ENCODE measurements around the gene ITGB6. TPM values are rescaled to one million over a fixed set of nuclear protein-coding genes. Genes with fewer than 3 reads are reported as not detected.

Gene ITGB6
- total RNA-seq, 1 donor from 2014 or later = 17.2 TPM

DNA sequence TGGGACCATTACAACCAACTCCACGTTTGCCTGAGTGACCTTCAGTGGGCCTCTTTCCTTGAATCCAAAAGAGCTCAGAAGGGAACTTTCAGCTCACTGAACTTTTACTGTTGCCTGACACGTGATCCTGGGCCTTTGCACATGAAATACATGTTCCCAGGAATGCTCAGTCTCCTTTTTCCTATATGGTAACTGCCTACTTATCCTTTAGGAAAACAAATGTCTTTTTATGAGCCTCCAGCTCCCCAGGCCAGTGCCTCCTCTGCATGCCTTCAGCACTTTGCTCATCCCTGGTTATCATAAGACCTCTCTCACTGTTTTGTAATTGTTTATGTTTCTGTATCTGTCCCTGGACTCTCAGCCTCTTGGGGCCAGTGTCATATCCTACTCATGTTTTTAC is 142.7 kb downstream of the ITGB6 start:
- intact Hi-C loops (cut with DNase I) = no loop called here
- Histone ChIP-seq H3K27me3 (no peaks in the 10 kb centered on the region), H3K27ac (no peak overlapping the region), H3K9me3 (no peaks in the 10 kb centered on the region), H3K36me3 (no peaks in the 10 kb centered on the region), H3K4me1 (peaks cover 60% of the 10 kb centered on the region), H3K4me3 (no peak overlapping the region)
- DNase-seq (ENCODE audit: extremely low spot score in 2 of 2) = no peak
- no peak for TF ChIP-seq POLR2A (IDR thresholded peaks at IDR 0.05)
- no peak for TF ChIP-seq POLR2AphosphoS5 (IDR thresholded peaks at IDR 0.05; ENCODE audit: insufficient read depth in 1 of 2, low read depth in 1 of 2)
- TF ChIP-seq, protein P1, sequence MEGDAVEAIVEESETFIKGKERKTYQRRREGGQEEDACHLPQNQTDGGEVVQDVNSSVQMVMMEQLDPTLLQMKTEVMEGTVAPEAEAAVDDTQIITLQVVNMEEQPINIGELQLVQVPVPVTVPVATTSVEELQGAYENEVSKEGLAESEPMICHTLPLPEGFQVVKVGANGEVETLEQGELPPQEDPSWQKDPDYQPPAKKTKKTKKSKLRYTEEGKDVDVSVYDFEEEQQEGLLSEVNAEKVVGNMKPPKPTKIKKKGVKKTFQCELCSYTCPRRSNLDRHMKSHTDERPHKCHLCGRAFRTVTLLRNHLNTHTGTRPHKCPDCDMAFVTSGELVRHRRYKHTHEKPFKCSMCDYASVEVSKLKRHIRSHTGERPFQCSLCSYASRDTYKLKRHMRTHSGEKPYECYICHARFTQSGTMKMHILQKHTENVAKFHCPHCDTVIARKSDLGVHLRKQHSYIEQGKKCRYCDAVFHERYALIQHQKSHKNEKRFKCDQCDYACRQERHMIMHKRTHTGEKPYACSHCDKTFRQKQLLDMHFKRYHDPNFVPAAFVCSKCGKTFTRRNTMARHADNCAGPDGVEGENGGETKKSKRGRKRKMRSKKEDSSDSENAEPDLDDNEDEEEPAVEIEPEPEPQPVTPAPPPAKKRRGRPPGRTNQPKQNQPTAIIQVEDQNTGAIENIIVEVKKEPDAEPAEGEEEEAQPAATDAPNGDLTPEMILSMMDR (IDR thresholded peaks at IDR 0.05) = no peak

DNA sequence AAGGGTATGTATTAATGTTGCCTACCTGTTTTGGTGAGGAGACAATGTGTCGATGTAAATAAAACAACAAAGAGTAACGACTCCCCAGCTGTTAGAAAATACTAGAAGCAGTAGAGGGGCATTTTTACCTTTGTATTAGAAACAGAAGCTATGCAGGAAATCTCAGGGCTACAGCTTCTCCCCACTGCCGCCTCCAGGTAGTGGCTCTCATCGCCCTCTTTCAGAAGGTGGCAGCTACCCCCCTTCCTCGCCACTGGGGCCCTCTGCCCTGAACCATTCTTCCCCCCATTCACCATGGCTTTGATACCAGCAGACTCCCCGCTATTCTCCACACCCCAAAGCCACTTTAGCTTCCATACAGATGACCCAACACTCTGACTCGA is 144.4 kb downstream of the ITGB6 start:
- H3K9me3 ChIP-seq = no peaks in the 10 kb centered on the region
- TF ChIP-seq, protein P1 (IDR thresholded peaks at IDR 0.05) = no peak
- TF ChIP-seq POLR2A (IDR thresholded peaks at IDR 0.05) (no peak), POLR2AphosphoS5 (IDR thresholded peaks at IDR 0.05; ENCODE audit: insufficient read depth in 1 of 2, low read depth in 1 of 2) (no peak)
- no peak for DNase-seq (ENCODE audit: extremely low spot score in 2 of 2)
- peaks cover 62% of the 10 kb centered on the region for H3K4me1 ChIP-seq
- no peaks in the 10 kb centered on the region for H3K27me3 ChIP-seq
- H3K4me3 ChIP-seq = no peak overlapping the region
- H3K27ac ChIP-seq = no peak overlapping the region
- H3K36me3 ChIP-seq = no peaks in the 10 kb centered on the region
- intact Hi-C loops (cut with DNase I) = no loop called here

DNA sequence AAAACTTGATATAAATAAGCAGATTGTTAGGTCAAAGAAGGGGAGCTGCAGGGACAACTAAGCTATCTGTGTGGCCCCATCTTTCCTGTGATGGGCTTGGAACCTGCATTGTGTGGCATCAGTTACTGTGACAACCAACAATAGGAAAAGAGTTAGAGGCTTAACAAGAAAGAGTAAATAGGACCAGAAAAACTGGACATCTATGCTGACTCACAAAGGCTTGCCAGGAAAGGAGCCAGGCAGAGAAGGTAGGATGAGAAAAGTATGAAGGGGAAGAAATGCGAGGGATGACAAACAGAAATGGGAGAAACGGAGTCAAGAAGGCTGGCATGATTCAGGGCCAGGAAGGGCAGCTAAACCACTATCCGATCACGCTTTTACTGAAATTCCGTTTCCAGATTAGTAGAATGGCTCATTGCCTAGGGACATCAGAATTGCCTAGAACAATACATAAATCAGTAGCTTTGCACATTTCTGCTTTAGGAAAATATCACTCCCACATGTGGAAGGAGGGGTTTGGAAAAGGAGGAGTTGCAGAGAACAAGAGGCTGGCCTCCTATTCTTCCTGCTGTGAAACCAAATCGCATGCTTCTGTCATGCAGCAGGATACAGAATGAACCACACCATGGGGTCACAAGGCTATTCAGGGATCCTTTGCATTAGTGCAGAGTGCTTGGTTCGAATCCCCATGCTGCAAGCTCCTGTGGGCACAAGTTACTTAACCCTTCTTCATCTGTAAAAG is 144.9 kb downstream of the ITGB6 start:
- no peaks in the 10 kb centered on the region for H3K36me3 ChIP-seq
- no peak for DNase-seq (ENCODE audit: extremely low spot score in 2 of 2)
- intact Hi-C loops (cut with DNase I) = no loop called here
- peak in 1 of 2 donors; percentile 44 for TF ChIP-seq POLR2AphosphoS5 (IDR thresholded peaks at IDR 0.05; ENCODE audit: insufficient read depth in 1 of 2, low read depth in 1 of 2)
- TF ChIP-seq, protein P1 (IDR thresholded peaks at IDR 0.05) = no peak
- H3K27me3 ChIP-seq = no peaks in the 10 kb centered on the region
- H3K4me3 ChIP-seq = no peak overlapping the region
- H3K4me1 ChIP-seq = peaks cover 58% of the 10 kb centered on the region
- H3K27ac ChIP-seq = no peak overlapping the region
- H3K9me3 ChIP-seq = no peaks in the 10 kb centered on the region

DNA sequence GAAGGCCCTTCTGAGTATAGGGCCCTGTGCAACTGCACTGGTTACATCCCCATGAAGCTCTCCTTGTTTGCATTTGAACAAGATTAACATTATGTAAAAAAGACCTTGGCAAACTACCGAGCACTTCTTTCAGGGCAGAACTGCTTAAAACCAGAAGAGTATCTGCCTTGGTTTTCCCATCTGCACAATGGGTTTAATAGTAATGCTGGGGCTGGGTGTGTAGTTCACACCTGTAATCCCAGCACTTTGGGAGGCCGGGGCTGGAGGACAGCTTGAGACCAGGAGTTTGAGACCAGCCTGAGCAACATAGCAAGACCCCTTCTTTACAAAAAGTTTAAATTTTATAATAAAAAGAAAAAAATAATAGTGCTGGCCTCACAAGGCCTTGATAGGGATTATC is 146.1 kb downstream of the ITGB6 start:
- TF ChIP-seq, protein P1 (IDR thresholded peaks at IDR 0.05) = no peak
- H3K36me3 ChIP-seq = no peaks in the 10 kb centered on the region
- H3K4me1 ChIP-seq = peaks cover 53% of the 10 kb centered on the region
- DNase-seq (ENCODE audit: extremely low spot score in 2 of 2) = no peak
- H3K27me3 ChIP-seq = no peaks in the 10 kb centered on the region
- H3K9me3 ChIP-seq = no peaks in the 10 kb centered on the region
- intact Hi-C loops (cut with DNase I) = no loop called here
- no peak overlapping the region for H3K27ac ChIP-seq
- H3K4me3 ChIP-seq = no peak overlapping the region

DNA sequence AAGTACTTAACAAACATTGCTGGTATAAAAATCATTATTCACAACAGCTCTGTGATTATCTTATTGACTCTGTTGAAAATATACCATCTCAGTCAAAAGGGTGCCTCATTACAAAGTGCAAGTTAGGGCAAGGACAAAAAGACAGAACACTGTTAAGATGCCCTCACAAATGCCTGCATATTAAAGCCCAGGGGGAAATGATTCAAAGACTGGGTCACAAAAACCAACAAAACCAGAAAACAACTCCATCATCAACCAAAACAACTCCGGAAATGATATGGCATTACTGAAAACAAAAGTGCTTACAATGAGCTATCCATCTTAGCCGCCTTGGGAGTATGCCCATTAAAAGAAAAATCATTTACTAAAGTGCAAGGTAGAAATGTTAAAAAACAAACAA is 147.5 kb downstream of the ITGB6 start:
- Histone ChIP-seq H3K4me1 (peaks cover 45% of the 10 kb centered on the region), H3K36me3 (no peaks in the 10 kb centered on the region), H3K4me3 (no peak overlapping the region), H3K27me3 (no peaks in the 10 kb centered on the region), H3K27ac (no peak overlapping the region), H3K9me3 (no peaks in the 10 kb centered on the region)
- TF ChIP-seq POLR2A (IDR thresholded peaks at IDR 0.05) (no peak), POLR2AphosphoS5 (IDR thresholded peaks at IDR 0.05; ENCODE audit: insufficient read depth in 1 of 2, low read depth in 1 of 2) (no peak)
- TF ChIP-seq, protein P1 (IDR thresholded peaks at IDR 0.05) = no peak
- intact Hi-C loops (cut with DNase I) = no loop called here
- DNase-seq (ENCODE audit: extremely low spot score in 2 of 2) = no peak

Measured in vagina (tissue), 2 donors.